OCI-LY3 (cell line): Measurements from ENCODE around the gene SDK2.

Experiments used
- EZH2phosphoT487 ChIP-seq: fragments of 200-600 bp; shearing (Covaris generic); IDR thresholded peaks from 2 replicates; pipeline ENCODE4 v1.6.1; 2018; ENCODE audit warnings: antibody characterized with exemption, mixed run types, low read depth
- TF ChIP-seq, protein P1 (sequence below): fragments of 200-600, 300-600 bp; sonication (generic); IDR thresholded peaks from 2 replicates; pipeline ENCODE4 v1.5.1; 2014; ENCODE audit warnings: antibody characterized with exemption, low read length, low read depth

DNA sequence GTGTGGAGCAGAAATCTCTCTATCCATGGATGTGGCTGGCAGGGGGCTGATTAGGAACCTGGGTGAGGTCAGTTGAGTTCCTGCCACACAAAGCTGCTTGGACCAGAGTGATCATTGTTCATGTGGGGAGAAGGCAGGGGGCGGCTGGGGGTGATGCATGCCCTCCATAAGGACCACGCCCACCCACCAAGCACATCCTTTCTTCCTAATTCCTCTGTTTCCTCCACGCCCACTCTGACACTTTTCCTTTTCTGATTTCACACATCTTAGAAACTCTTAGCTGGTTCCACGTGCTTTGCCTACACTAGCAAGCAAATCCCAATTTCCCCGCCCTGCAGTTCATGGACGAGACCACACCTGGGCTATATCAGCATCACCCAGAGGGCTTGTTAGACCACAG, 108.5 kb downstream of the SDK2 start:
- TF ChIP-seq EZH2phosphoT487 = no peak
- TF ChIP-seq, protein P1, sequence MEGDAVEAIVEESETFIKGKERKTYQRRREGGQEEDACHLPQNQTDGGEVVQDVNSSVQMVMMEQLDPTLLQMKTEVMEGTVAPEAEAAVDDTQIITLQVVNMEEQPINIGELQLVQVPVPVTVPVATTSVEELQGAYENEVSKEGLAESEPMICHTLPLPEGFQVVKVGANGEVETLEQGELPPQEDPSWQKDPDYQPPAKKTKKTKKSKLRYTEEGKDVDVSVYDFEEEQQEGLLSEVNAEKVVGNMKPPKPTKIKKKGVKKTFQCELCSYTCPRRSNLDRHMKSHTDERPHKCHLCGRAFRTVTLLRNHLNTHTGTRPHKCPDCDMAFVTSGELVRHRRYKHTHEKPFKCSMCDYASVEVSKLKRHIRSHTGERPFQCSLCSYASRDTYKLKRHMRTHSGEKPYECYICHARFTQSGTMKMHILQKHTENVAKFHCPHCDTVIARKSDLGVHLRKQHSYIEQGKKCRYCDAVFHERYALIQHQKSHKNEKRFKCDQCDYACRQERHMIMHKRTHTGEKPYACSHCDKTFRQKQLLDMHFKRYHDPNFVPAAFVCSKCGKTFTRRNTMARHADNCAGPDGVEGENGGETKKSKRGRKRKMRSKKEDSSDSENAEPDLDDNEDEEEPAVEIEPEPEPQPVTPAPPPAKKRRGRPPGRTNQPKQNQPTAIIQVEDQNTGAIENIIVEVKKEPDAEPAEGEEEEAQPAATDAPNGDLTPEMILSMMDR = no peak
